Upper lobe of right lung (tissue), 1 donor: Measurements from ENCODE around the gene CNNM3. TPM values are rescaled to one million over a fixed set of nuclear protein-coding genes. Genes with fewer than 3 reads are reported as not detected.

Source experiments
- ATAC-seq: fragments of 200-7000 bp; cut with Tn5 transposase; one replicate; pipeline ENCODE4 v1.9.1; 2020; ENCODE audit warnings: mild to moderate bottlenecking, moderate library complexity
- DNase-seq: peaks from one replicate; pipeline ENCODE4 v3.0.0-alpha.2; 2020
- H3K27ac ChIP-seq: fragments of 200-600 bp; one replicate; pipeline ENCODE4 v1.8.0; 2022
- H3K27me3 ChIP-seq: fragments of 200-600 bp; one replicate; pipeline ENCODE4 v1.8.0; 2022; ENCODE audit warnings: mild to moderate bottlenecking
- H3K36me3 ChIP-seq: fragments of 200-600 bp; one replicate; pipeline ENCODE4 v1.8.0; 2022
- H3K4me1 ChIP-seq: fragments of 200-600 bp; one replicate; pipeline ENCODE4 v1.8.0; 2022
- H3K4me3 ChIP-seq: fragments of 200-600 bp; one replicate; pipeline ENCODE4 v1.8.0; 2022; ENCODE audit warnings: mild to moderate bottlenecking
- H3K9me3 ChIP-seq: fragments of 200-600 bp; one replicate; pipeline ENCODE4 v1.8.0; 2022
- CTCF ChIP-seq: fragments of 200-600 bp; IDR thresholded peaks from one replicate; pipeline ENCODE4 v1.8.0; 2022; ENCODE audit warnings: antibody characterized with exemption
- intact Hi-C: fragments of 100-400 bp; cut with DNase I; formaldehyde crosslinking; loops from one replicate; pipeline ENCODE4 v1.11.0; 2022
- total RNA-seq: library from RNA; stranded (reverse); fragmentation: NEBNext Ultra II Directional; extraction: Animal tissue kit (Norgen Biotek cat#: 25700); gene quantifications from one replicate; pipeline ENCODE4 v1.2.1, GENCODE V29; 2021
- donor health status: DM: no; HTN: yes; CAD: no; lungs with severe emphysema.

The CNNM3 gene
- total RNA-seq, 1 donor from 2014 or later, result 34.1 TPM

GRCh38 chr2:96870626-96871255 lies 54.7 kb downstream of the CNNM3 start:
- Histone ChIP-seq H3K36me3 (peaks cover 12% of the 10 kb centered on the region), H3K27ac (peak overlapping the region; percentile 94), H3K4me3 (peak overlapping the region; percentile 91), H3K27me3 (no peaks in the 10 kb centered on the region), H3K9me3 (no peaks in the 10 kb centered on the region), H3K4me1 (peaks cover 53% of the 10 kb centered on the region)
- ATAC-seq, result peak; percentile 8
- DNase-seq, result peak; percentile 79
- no peak for TF ChIP-seq CTCF
- intact Hi-C loops, result no loop called here

GRCh38 chr2:96872591-96873349 lies 56.7 kb downstream of the CNNM3 start:
- H3K4me1 ChIP-seq, result peaks cover 34% of the 10 kb centered on the region
- no peak overlapping the region for H3K27ac ChIP-seq

GRCh38 chr2:96873651-96874096 lies 57.6 kb downstream of the CNNM3 start:
- ATAC-seq (peak; percentile 7), DNase-seq (no peak)
- peak overlapping the region; percentile 31 for H3K27ac ChIP-seq
- no peak for TF ChIP-seq CTCF
- no peaks in the 10 kb centered on the region for H3K9me3 ChIP-seq
- H3K4me3 ChIP-seq, result no peak overlapping the region
- no peaks in the 10 kb centered on the region for H3K27me3 ChIP-seq
- H3K36me3 ChIP-seq, result no peaks in the 10 kb centered on the region
- intact Hi-C loops, result no loop called here
- H3K4me1 ChIP-seq, result peaks cover 30% of the 10 kb centered on the region

More at GRCh38 chr2:96872591-96873349, 56.7 kb downstream of the CNNM3 start:
- no peak for TF ChIP-seq CTCF
- Histone ChIP-seq H3K4me3 (no peak overlapping the region), H3K9me3 (no peaks in the 10 kb centered on the region), H3K36me3 (no peaks in the 10 kb centered on the region), H3K27me3 (no peaks in the 10 kb centered on the region)
- DNase-seq, result no peak
- no peak for ATAC-seq
- intact Hi-C loops, result no loop called here

- DNase-seq (no peak), ATAC-seq (no peak)
- H3K4me3 ChIP-seq, result no peak overlapping the region
- intact Hi-C loops, result no loop called here
- H3K27me3 ChIP-seq, result no peaks in the 10 kb centered on the region
- no peak for TF ChIP-seq CTCF
- peak overlapping the region; percentile 7 for H3K27ac ChIP-seq
- no peaks in the 10 kb centered on the region for H3K36me3 ChIP-seq
- no peaks in the 10 kb centered on the region for H3K9me3 ChIP-seq
- peaks cover 30% of the 10 kb centered on the region for H3K4me1 ChIP-seq
These were observed 58.2 kb downstream of the CNNM3 start for GRCh38 chr2:96874198-96874831.

GRCh38 chr2:96875498-96876268 lies 59.6 kb downstream of the CNNM3 start:
- no peak for ATAC-seq
- TF ChIP-seq CTCF, result no peak
- no peaks in the 10 kb centered on the region for H3K9me3 ChIP-seq
- DNase-seq, result no peak
- no peaks in the 10 kb centered on the region for H3K36me3 ChIP-seq
- intact Hi-C loops, result no loop called here
- peaks cover 25% of the 10 kb centered on the region for H3K4me1 ChIP-seq
- H3K4me3 ChIP-seq, result no peak overlapping the region
- H3K27me3 ChIP-seq, result no peaks in the 10 kb centered on the region
- H3K27ac ChIP-seq, result no peak overlapping the region
